HepG2 (cell line): ENCODE data around the gene PLEKHG2. TPM values are rescaled to one million over a fixed set of nuclear protein-coding genes. Genes with fewer than 3 reads are reported as not detected.

Source experiments
- BCL6 ChIP-seq: IDR thresholded peaks from 2 replicates; pipeline ENCODE4 v1.6.1; 2016; ENCODE audit warnings: missing genetic modification reagents, missing compliant biosample characterization
- EED ChIP-seq: sonication (generic); formaldehyde crosslinking; IDR thresholded peaks from 2 replicates; pipeline ENCODE4 v1.5.0; 2020; ENCODE audit warnings: mild to moderate bottlenecking, missing genetic modification reagents
- GATAD2A ChIP-seq: IDR thresholded peaks from 2 replicates; pipeline ENCODE4 v1.6.1; 2016
- KLF11 ChIP-seq: IDR thresholded peaks from 2 replicates; pipeline ENCODE4 v1.6.1; 2016; ENCODE audit warnings: missing compliant biosample characterization
- MED1 ChIP-seq: sonication (generic); formaldehyde crosslinking; IDR thresholded peaks from 2 replicates; pipeline ENCODE4 v1.4.0; 2020; ENCODE audit warnings: missing genetic modification reagents
- MED13 ChIP-seq: sonication (generic); formaldehyde crosslinking; IDR thresholded peaks from 2 replicates; pipeline ENCODE4 v1.5.0; 2020; ENCODE audit warnings: missing genetic modification reagents
- NR1H2 ChIP-seq: sonication (generic); formaldehyde crosslinking; IDR thresholded peaks from 2 replicates; pipeline ENCODE4 v1.8.1; 2022; ENCODE audit warnings: low read depth, missing genetic modification reagents, borderline replicate concordance
- PPARG ChIP-seq: conservative IDR thresholded peaks from 2 replicates; pipeline ENCODE4 v1.6.1; 2016; ENCODE audit warnings: missing biosample characterization, missing genetic modification reagents
- RXRB ChIP-seq: IDR thresholded peaks from 2 replicates; pipeline ENCODE4 v1.6.1; 2016; ENCODE audit warnings: borderline replicate concordance, missing genetic modification reagents, missing compliant biosample characterization
- SKI ChIP-seq: fragments of 450-650 bp; IDR thresholded peaks from one replicate; pipeline ENCODE4 v1.6.1; 2018; ENCODE audit warnings: mild to moderate bottlenecking; ENCODE audit not compliant: partially characterized antibody
- SP1 ChIP-seq, 2 experiments: fragments of 450-650 bp in 1 of 2; sonication (generic) in 1 of 2; formaldehyde crosslinking in 1 of 2; IDR thresholded peaks; 2 replicates each; pipeline versions ENCODE4 v1.4.0 to v1.6.1; 2016 to 2020; ENCODE audit warnings: missing genetic modification reagents in 1 of 2
- TCF7L2 ChIP-seq: IDR thresholded peaks from 2 replicates; pipeline ENCODE4 v1.6.1; 2011; ENCODE audit warnings: mild to moderate bottlenecking, low read depth, low read length, moderate library complexity
- WIZ ChIP-seq: sonication (generic); formaldehyde crosslinking; IDR thresholded peaks from 2 replicates; pipeline ENCODE4 v1.5.1; 2020; ENCODE audit warnings: mild to moderate bottlenecking, missing genetic modification reagents
- ZNF180 ChIP-seq: sonication (generic); formaldehyde crosslinking; IDR thresholded peaks from 2 replicates; pipeline ENCODE4 v1.4.0; 2020; ENCODE audit warnings: low read depth, missing genetic modification reagents, borderline replicate concordance
- ZNF296 ChIP-seq: sonication (generic); formaldehyde crosslinking; conservative IDR thresholded peaks from 2 replicates; pipeline ENCODE4 v1.5.0; 2020; ENCODE audit warnings: mild to moderate bottlenecking, missing genetic modification reagents
- ZNF33B ChIP-seq: sonication (generic); formaldehyde crosslinking; IDR thresholded peaks from 2 replicates; pipeline ENCODE4 v1.5.1; 2020; ENCODE audit warnings: mild to moderate bottlenecking, missing genetic modification reagents
- ZNF589 ChIP-seq: sonication (generic); formaldehyde crosslinking; conservative IDR thresholded peaks from 2 replicates; pipeline ENCODE4 v1.8.0; 2022; ENCODE audit warnings: mild to moderate bottlenecking, moderate library complexity, missing genetic modification reagents
- ZNF614 ChIP-seq: IDR thresholded peaks from 2 replicates; pipeline ENCODE4 v1.6.1; 2018; ENCODE audit warnings: missing biosample characterization, missing genetic modification reagents, inconsistent platforms, borderline replicate concordance
- ZNF644 ChIP-seq: IDR thresholded peaks from 2 replicates; pipeline ENCODE4 v1.6.1; 2016; ENCODE audit warnings: low read depth
- polyA plus RNA-seq, 8 experiments: library from polyadenylated mRNA; depleted of rRNA in 3 of 8; stranded (reverse) in 7 of 8; unstranded in 1 of 8; fragments of >200 nt; fragmentation: Illumina TruSeq in 4 of 8; extraction: Trizol in 4 of 8; gene quantifications; 2 replicates each; pipeline versions ENCODE4 v1.2.1 to v1.2.3, GENCODE V29; 2011 to 2016; ENCODE audit warnings: low read depth in 4 of 8, missing spikeins in 1 of 8, mixed read lengths in 1 of 8; ENCODE audit not compliant: insufficient read depth in 1 of 8
- total RNA-seq, 5 experiments: library from RNA; depleted of rRNA; stranded (reverse); fragments of >200 nt; fragmentation: Illumina TruSeq; extraction: Trizol; gene quantifications; 2 replicates each; pipeline ENCODE4 v1.2.3, GENCODE V29; 2016; ENCODE audit warnings: low read depth in 1 of 5
- TF ChIP-seq, protein P1 (sequence below): sonication (generic); formaldehyde crosslinking; IDR thresholded peaks from 2 replicates; pipeline ENCODE4 v1.9.0; 2021; ENCODE audit warnings: missing genetic modification reagents, borderline replicate concordance
- TF ChIP-seq, protein P2 (sequence below): sonication (generic); formaldehyde crosslinking; IDR thresholded peaks from 2 replicates; pipeline ENCODE4 v1.8.1; 2022; ENCODE audit warnings: mild to moderate bottlenecking, missing genetic modification reagents
- TF ChIP-seq, protein P3 (sequence below): sonication (generic); formaldehyde crosslinking; IDR thresholded peaks from 2 replicates; pipeline ENCODE4 v1.4.0; 2020; ENCODE audit warnings: missing genetic modification reagents, mild to moderate bottlenecking, borderline replicate concordance

The PLEKHG2 gene
- total and polyA plus RNA-seq, 2 of the 13 experiments (the other 11 are each of a cell fraction or from before 2014, with no cell fraction given) = 3.6 to 6.8 TPM

DNA sequence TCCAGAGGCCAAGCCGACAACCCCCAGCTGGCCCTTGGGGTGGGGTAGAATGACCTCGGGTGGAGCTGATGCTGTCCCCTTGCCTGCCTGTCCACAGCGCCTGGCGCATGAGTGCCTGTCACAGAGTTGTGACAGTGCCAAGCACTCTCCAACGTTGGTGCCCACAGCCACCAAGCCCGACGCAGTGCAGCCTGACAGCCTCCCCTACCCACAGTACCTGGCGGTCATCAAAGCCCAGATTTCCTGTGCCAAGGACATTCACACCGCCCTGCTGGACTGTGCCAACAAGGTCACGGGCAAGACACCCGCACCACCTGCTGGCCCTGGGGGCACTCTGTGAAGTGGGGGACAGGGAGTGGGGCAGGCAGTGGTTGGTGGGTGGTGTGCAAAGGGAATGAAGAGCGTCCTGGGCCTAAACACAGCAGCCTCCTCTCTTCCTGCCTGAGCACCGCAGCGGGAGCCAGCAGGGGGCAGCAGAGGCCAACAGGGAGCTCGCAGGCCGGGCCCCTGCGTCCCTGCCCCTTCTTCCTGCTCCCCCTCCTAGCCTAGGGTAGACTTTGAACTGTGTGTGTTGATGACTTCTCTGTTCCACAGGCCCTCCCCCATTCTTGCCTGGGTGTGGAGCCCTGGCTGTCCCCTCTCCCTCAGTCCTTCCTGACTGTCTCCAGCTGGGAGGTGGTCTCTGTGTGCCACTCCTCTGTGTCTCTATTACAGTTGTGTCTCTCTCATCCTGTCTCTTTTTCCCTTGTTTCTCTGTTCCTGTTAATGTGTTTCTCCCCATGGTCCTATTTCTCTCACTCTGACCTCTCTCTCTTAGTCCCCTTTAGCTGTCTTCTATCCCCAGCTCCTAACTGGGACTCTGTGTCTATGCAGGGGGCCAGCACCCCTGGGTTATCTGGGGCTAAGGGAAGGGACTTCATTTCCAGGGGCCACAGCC lies 14.8 kb upstream of the PLEKHG2 start (continued):
- TF ChIP-seq, protein P1, sequence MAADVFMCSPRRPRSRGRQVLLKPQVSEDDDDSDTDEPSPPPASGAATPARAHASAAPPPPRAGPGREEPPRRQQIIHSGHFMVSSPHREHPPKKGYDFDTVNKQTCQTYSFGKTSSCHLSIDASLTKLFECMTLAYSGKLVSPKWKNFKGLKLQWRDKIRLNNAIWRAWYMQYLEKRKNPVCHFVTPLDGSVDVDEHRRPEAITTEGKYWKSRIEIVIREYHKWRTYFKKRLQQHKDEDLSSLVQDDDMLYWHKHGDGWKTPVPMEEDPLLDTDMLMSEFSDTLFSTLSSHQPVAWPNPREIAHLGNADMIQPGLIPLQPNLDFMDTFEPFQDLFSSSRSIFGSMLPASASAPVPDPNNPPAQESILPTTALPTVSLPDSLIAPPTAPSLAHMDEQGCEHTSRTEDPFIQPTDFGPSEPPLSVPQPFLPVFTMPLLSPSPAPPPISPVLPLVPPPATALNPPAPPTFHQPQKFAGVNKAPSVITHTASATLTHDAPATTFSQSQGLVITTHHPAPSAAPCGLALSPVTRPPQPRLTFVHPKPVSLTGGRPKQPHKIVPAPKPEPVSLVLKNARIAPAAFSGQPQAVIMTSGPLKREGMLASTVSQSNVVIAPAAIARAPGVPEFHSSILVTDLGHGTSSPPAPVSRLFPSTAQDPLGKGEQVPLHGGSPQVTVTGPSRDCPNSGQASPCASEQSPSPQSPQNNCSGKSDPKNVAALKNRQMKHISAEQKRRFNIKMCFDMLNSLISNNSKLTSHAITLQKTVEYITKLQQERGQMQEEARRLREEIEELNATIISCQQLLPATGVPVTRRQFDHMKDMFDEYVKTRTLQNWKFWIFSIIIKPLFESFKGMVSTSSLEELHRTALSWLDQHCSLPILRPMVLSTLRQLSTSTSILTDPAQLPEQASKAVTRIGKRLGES (CRISPR knock-in tag) = no peak
- TF ChIP-seq ZNF33B (CRISPR knock-in tag) = peak; percentile 26; the same call in 1 of the 2 replicates
- TF ChIP-seq, protein P2, sequence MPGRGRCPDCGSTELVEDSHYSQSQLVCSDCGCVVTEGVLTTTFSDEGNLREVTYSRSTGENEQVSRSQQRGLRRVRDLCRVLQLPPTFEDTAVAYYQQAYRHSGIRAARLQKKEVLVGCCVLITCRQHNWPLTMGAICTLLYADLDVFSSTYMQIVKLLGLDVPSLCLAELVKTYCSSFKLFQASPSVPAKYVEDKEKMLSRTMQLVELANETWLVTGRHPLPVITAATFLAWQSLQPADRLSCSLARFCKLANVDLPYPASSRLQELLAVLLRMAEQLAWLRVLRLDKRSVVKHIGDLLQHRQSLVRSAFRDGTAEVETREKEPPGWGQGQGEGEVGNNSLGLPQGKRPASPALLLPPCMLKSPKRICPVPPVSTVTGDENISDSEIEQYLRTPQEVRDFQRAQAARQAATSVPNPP = no peak
- TF ChIP-seq MED1 (CRISPR knock-in tag) = peak; percentile 93
- no peak for TF ChIP-seq ZNF296
- 0 out of 2 replicates have a peak, but pooled peaks have one; percentile 28 for TF ChIP-seq ZNF644 (CRISPR knock-in tag)
- no peak for TF ChIP-seq TCF7L2
- TF ChIP-seq WIZ = peak; percentile 68; the same call in 1 of the 2 replicates
- peak; percentile 90 for TF ChIP-seq RXRB
- TF ChIP-seq ZNF180 (CRISPR knock-in tag) = no peak
- peak; percentile 78 for TF ChIP-seq KLF11 (CRISPR knock-in tag)
- no peak; the same call in 1 of the 2 replicates for TF ChIP-seq EED (CRISPR knock-in tag)
- TF ChIP-seq, protein P3, sequence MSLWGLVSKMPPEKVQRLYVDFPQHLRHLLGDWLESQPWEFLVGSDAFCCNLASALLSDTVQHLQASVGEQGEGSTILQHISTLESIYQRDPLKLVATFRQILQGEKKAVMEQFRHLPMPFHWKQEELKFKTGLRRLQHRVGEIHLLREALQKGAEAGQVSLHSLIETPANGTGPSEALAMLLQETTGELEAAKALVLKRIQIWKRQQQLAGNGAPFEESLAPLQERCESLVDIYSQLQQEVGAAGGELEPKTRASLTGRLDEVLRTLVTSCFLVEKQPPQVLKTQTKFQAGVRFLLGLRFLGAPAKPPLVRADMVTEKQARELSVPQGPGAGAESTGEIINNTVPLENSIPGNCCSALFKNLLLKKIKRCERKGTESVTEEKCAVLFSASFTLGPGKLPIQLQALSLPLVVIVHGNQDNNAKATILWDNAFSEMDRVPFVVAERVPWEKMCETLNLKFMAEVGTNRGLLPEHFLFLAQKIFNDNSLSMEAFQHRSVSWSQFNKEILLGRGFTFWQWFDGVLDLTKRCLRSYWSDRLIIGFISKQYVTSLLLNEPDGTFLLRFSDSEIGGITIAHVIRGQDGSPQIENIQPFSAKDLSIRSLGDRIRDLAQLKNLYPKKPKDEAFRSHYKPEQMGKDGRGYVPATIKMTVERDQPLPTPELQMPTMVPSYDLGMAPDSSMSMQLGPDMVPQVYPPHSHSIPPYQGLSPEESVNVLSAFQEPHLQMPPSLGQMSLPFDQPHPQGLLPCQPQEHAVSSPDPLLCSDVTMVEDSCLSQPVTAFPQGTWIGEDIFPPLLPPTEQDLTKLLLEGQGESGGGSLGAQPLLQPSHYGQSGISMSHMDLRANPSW (CRISPR knock-in tag) = no peak; the same call in 1 of the 2 replicates
- TF ChIP-seq NR1H2 (CRISPR knock-in tag) = no peak
- no peak for TF ChIP-seq ZNF589
- peak; percentile 61; the same call in 1 of the 2 replicates for TF ChIP-seq BCL6
- peak; percentile 60 for TF ChIP-seq SKI
- 0 out of 2 replicates have a peak, but pooled peaks have one; percentile 44 for TF ChIP-seq ZNF614 (CRISPR knock-in tag)
- no peak for TF ChIP-seq SP1 (IDR thresholded peaks at IDR 0.05)
- peak; percentile 53; the same call in 1 of the 2 replicates for TF ChIP-seq SP1 (CRISPR knock-in tag; IDR thresholded peaks at IDR 0.05)
- peak; percentile 91 for TF ChIP-seq GATAD2A (CRISPR knock-in tag)
- no peak for TF ChIP-seq MED13 (CRISPR knock-in tag)
- peak; percentile 69 for TF ChIP-seq PPARG
